CD14-positive monocyte (primary cell): ENCODE data around the gene PCDHB9. TPM values are rescaled to one million over a fixed set of nuclear protein-coding genes. Genes with fewer than 3 reads are reported as not detected.
"Not testable (repeated sequence)": the region's sequence is repeated elsewhere in the genome, so short reads cannot be mapped to it uniquely, and the experiment has no call there.

Experiments
- DNase-seq, 3 donors: peaks; one replicate each; pipeline ENCODE4 v3.0.0-alpha.2; 2011 to 2022
- H2AFZ ChIP-seq: 2 replicates; pipeline ENCODE4 v1.6.0; 2012; ENCODE audit warnings: mild to moderate bottlenecking, low read depth, low read length, inconsistent platforms; ENCODE audit not compliant: insufficient read depth, poor library complexity, severe bottlenecking
- H3K27ac ChIP-seq, 2 donors: 1 replicate in 1 of 2; 2 replicates in 1 of 2; pipeline ENCODE4 v1.5.1; 2012 to 2013; ENCODE audit warnings: low read length in 2 of 2, control low read depth in 1 of 2, inconsistent platforms in 1 of 2, low read depth in 1 of 2, mild to moderate bottlenecking in 1 of 2
- H3K27me3 ChIP-seq, 2 donors: one replicate each; pipeline versions ENCODE4 v1.6.0 to v1.6.1; 2011 to 2013; ENCODE audit warnings: low read length in 2 of 2; ENCODE audit not compliant: control insufficient read depth in 2 of 2, insufficient read depth in 2 of 2
- H3K36me3 ChIP-seq, 2 donors: replicated peaks in 1 of 2; 1 replicate in 1 of 2; 2 replicates in 1 of 2; pipeline versions ENCODE4 v1.5.1 to v1.6.1; 2012 to 2013; ENCODE audit warnings: low read length in 2 of 2, control low read depth in 1 of 2, inconsistent platforms in 1 of 2, mild to moderate bottlenecking in 1 of 2; ENCODE audit not compliant: insufficient read depth in 2 of 2, control insufficient read depth in 1 of 2
- H3K4me1 ChIP-seq, 2 donors: 1 replicate in 1 of 2; 2 replicates in 1 of 2; pipeline versions ENCODE4 v1.5.1 to v1.6.1; 2012 to 2013; ENCODE audit warnings: low read length in 2 of 2, control low read depth in 1 of 2, inconsistent platforms in 1 of 2, mild to moderate bottlenecking in 1 of 2, moderate library complexity in 1 of 2; ENCODE audit not compliant: insufficient read depth in 2 of 2, control insufficient read depth in 1 of 2
- H3K4me2 ChIP-seq: replicated peaks from 2 replicates; pipeline ENCODE3; 2012; ENCODE audit warnings: low read length, moderate library complexity, mild to moderate bottlenecking; ENCODE audit not compliant: poor library complexity, severe bottlenecking; ENCODE audit errors: extremely low read depth
- H3K4me3 ChIP-seq, 3 experiments: fragments of 200-600 bp in 1 of 3; sonication (generic) in 1 of 3; replicated peaks in 1 of 3; 1 replicate in 2 of 3; 2 replicates in 1 of 3; pipeline ENCODE4 v1.5.1; 2011 to 2013; ENCODE audit warnings: low read length in 3 of 3, mild to moderate bottlenecking in 3 of 3, control low read depth in 2 of 3, low read depth in 2 of 3, inconsistent platforms in 1 of 3, moderate library complexity in 1 of 3
- H3K79me2 ChIP-seq: 2 replicates; pipeline ENCODE4 v1.6.0; 2012; ENCODE audit warnings: mild to moderate bottlenecking, control low read depth, inconsistent platforms, low read length, moderate library complexity; ENCODE audit not compliant: insufficient read depth
- H3K9ac ChIP-seq: 2 replicates; pipeline ENCODE4 v1.6.0; 2017; ENCODE audit warnings: low read length, mild to moderate bottlenecking; ENCODE audit not compliant: insufficient read depth, poor library complexity, severe bottlenecking
- H3K9me3 ChIP-seq, 2 donors: replicated peaks in 1 of 2; 1 replicate in 1 of 2; 2 replicates in 1 of 2; pipeline versions ENCODE4 v1.5.1 to v1.6.1; 2012 to 2013; ENCODE audit warnings: low read length in 2 of 2, control low read depth in 1 of 2; ENCODE audit not compliant: control insufficient read depth in 1 of 2, insufficient read depth in 1 of 2
- H4K20me1 ChIP-seq: 2 replicates; pipeline ENCODE4 v1.6.0; 2012; ENCODE audit warnings: mild to moderate bottlenecking, low read length, control low read depth, moderate library complexity; ENCODE audit not compliant: insufficient read depth
- H3K27ac Mint-ChIP-seq, 7 donors: one replicate each; pipeline ENCODE4 v1.8.0; 2020; ENCODE audit warnings: mild to moderate bottlenecking in 7 of 7, mixed read lengths in 7 of 7, moderate library complexity in 6 of 7, inconsistent platforms in 2 of 7
- H3K27me3 Mint-ChIP-seq, 3 donors: one replicate each; pipeline ENCODE4 v1.8.0; 2021 to 2022; ENCODE audit warnings: low read depth in 3 of 3, mild to moderate bottlenecking in 3 of 3, mixed read lengths in 3 of 3, moderate library complexity in 3 of 3, inconsistent platforms in 1 of 3
- H3K36me3 Mint-ChIP-seq, 2 donors: one replicate each; pipeline ENCODE4 v1.8.0; 2020; ENCODE audit warnings: mixed read lengths in 2 of 2, inconsistent platforms in 1 of 2, mild to moderate bottlenecking in 1 of 2
- H3K4me1 Mint-ChIP-seq: one replicate; pipeline ENCODE4 v1.8.0; 2020; ENCODE audit warnings: mild to moderate bottlenecking, mixed read lengths
- H3K4me3 Mint-ChIP-seq, 2 donors: one replicate each; pipeline ENCODE4 v1.8.0; 2020; ENCODE audit warnings: mild to moderate bottlenecking in 2 of 2, mixed read lengths in 2 of 2, moderate library complexity in 1 of 2
- H3K9me3 Mint-ChIP-seq, 7 donors: one replicate each; pipeline ENCODE4 v1.8.0; 2020 to 2022; ENCODE audit warnings: mixed read lengths in 7 of 7, mild to moderate bottlenecking in 6 of 7, moderate library complexity in 6 of 7, inconsistent platforms in 2 of 7
- CTCF ChIP-seq: fragments of 200-600 bp; IDR thresholded peaks from one replicate; pipeline ENCODE4 v1.8.0; 2022; ENCODE audit warnings: antibody characterized with exemption, mild to moderate bottlenecking
- WGBS: methylation state at CpG from one replicate; pipeline ENCODE4 v1.1.5; 2013; ENCODE audit warnings: missing lambda C conversion rate; ENCODE audit not compliant: insufficient coverage; 5-methylcytosine and 5-hydroxymethylcytosine counted together
- intact Hi-C, 2 donors: fragments of 100-400 bp; cut with micrococcal nuclease; formaldehyde crosslinking; loops; one replicate each; pipeline versions ENCODE4 v1.15.0 to v1.15.1; 2023
- polyA plus RNA-seq, 3 donors: library from polyadenylated mRNA; depleted of rRNA in 1 of 3; unstranded in 2 of 3; stranded (reverse) in 1 of 3; fragments of 300-500 nt in 2 of 3; fragments of >200 nt in 1 of 3; fragmentation: Illumina TruSeq in 2 of 3; gene quantifications; 1 replicate in 2 of 3; 2 replicates in 1 of 3; pipeline ENCODE4 v1.2.3, GENCODE V29; 2012 to 2021

PCDHB9 gene
- polyA plus RNA-seq, 3 donors: not detected

- peaks cover 16 to 25% (median 22%) of the 10 kb centered on the region in 3 donors for H3K27me3 Mint-ChIP-seq
- no peak for TF ChIP-seq CTCF
- Histone ChIP-seq H4K20me1 (no peaks in the 10 kb centered on the region), H3K27ac (no peak overlapping the region), H3K79me2 (no peaks in the 10 kb centered on the region), H3K27me3 (peaks cover 5 to 24% of the 10 kb centered on the region in 2 donors), H2AFZ (no peak overlapping the region), H3K9ac (no peak overlapping the region), H3K36me3 (no peaks in the 10 kb centered on the region), H3K4me2 (no peak overlapping the region), H3K4me1 (no peaks in the 10 kb centered on the region), H3K4me3 (no peak overlapping the region), H3K9me3 (peaks cover 33 to 53% of the 10 kb centered on the region in 2 donors)
- intact Hi-C loops: no loop called here
- DNase-seq: no peak
- WGBS: 7% methylated on average over 12 of the region's 15 CpGs
- peaks cover 3% of the 10 kb centered on the region in 2 donors for H3K36me3 Mint-ChIP-seq
- no peaks in the 10 kb centered on the region for H3K4me1 Mint-ChIP-seq
- H3K4me3 Mint-ChIP-seq: peak overlapping the region in 1 of 2 donors; percentile 62
- peak overlapping the region in 1 of 7 donors; percentile 20 for H3K27ac Mint-ChIP-seq
- H3K9me3 Mint-ChIP-seq: peaks cover 26 to 61% (median 45%) of the 10 kb centered on the region in 7 donors
Measured at GRCh38 chr5:141234109-141234667, 47.2 kb downstream of the PCDHB9 start.

DNA sequence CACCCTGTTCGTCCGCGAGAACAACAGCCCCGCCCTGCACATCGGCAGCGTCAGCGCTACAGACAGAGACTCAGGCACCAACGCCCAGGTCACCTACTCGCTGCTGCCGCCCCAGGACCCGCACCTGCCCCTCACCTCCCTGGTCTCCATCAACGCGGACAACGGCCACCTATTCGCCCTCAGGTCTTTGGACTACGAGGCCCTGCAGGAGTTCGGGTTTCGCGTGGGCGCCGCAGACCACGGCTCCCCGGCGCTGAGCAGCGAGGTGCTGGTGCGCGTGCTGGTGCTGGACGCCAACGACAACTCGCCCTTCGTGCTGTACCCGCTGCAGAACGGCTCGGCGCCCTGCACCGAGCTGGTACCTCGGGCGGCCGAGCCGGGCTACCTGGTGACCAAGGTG, 49.0 kb downstream of the PCDHB9 start:
- H3K9me3 ChIP-seq: peaks cover 44 to 70% of the 10 kb centered on the region in 2 donors
- H3K4me2 ChIP-seq, H4K20me1 ChIP-seq, H3K4me1 ChIP-seq, H3K9ac ChIP-seq, H3K4me3 ChIP-seq, DNase-seq, H3K4me1 Mint-ChIP-seq, H3K27ac ChIP-seq, H3K27ac Mint-ChIP-seq, intact Hi-C loops, H3K36me3 ChIP-seq, H3K79me2 ChIP-seq, H3K36me3 Mint-ChIP-seq, H2AFZ ChIP-seq: not testable (repeated sequence)
- H3K9me3 Mint-ChIP-seq: peaks cover 27 to 75% (median 54%) of the 10 kb centered on the region in 7 donors
- peak overlapping the region in 1 of 2 donors; percentile 46 for H3K4me3 Mint-ChIP-seq
- peaks cover 8 to 34% of the 10 kb centered on the region in 2 donors for H3K27me3 ChIP-seq
- 34% methylated on average over 37 of the region's 40 CpGs for WGBS
- H3K27me3 Mint-ChIP-seq: peaks cover 16 to 25% (median 24%) of the 10 kb centered on the region in 3 donors
